ENCODE measurements around the gene FAM53B. TPM values are rescaled to one million over a fixed set of nuclear protein-coding genes. Genes with fewer than 3 reads are reported as not detected.

The FAM53B gene
- total RNA-seq, 1 donor from 2014 or later = 18.5 TPM

DNA sequence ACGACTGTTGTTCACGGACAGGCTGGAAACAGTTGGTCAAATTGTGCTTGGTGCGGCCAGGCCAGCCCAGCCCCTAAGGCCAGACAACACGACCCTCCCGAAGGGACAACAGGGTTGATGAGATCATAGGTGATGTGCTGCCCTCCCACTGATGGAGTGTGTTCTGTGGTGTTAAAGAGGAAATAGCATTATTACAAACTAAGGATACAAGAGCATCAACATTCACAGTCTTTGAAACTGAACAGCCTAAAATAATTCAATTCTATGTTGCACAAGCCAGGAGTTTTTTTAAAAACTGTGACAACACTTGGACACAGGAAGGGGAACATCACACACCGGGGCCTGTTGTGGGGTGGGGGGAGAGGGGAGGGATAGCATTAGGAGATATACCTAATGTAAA lies 87.6 kb downstream of the FAM53B start:
- no peak for DNase-seq (ENCODE audit: low spot score)

DNA sequence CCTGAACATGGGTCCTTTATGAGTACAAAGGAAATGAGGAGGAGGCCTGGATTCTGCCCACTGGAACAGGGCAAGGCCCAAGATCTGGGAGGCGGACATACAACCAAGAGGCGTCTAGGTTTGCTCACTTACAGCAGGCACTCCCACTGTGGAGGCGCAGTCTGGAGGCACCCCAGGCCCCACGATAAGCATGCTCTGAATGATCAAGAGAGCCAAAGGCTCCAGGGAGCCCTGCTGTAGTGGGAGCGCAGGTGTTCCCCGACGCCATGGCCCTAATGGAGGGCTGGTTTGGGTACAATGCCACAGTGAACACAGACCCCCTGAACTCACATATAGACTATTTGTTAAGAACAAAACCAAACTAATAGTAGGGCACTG lies 88.1 kb downstream of the FAM53B start:
- intact Hi-C loops (cut with DNase I) = no loop called here
- no peak for DNase-seq (ENCODE audit: low spot score)

More for the DNA sequence above, 87.6 kb downstream of the FAM53B start:
- intact Hi-C loops (cut with DNase I) = no loop called here

DNA sequence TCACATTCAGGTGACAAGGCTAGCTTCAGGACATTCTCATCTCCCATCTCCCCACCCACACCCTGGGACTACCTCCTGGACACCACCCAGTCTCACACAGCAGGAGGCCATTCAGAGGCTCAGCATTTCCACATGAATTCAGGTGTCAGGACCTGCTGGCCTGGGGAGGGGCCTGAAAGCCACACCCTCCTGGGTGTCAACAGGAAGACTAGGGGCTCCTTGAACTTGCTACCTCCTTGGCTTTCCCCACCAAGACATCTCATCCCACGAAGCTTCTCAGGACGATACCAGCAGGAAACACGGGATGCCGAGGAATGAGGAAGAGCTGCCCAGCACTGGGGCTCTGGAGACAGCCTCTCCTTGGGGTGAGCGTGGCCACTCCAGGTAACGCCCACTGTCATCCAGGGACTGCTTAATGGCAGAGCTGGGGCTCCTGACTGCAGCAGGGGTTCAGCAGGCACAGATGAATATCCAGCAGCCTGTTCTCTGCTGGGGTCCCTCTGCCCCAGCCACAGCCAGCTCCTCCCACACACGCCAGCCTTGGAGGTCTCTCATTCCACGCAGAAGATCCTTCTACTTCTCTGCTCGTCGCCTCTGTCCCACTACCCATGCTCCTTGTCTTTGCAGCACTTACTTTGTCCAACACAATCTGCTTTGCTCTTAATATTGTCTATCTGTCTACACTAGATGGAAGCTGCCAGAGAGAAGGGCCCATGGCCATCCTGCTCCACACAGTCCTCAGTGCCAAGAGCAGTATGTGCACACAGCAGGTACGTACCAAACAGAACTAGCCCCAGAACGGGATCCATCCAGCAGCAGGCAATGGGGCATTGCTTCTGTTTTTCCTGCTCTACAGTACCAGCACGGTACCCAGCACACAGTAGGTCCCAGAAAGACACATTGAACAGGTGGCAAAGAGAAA lies 88.7 kb downstream of the FAM53B start:
- DNase-seq (ENCODE audit: low spot score) = no peak
- intact Hi-C loops (cut with DNase I) = no loop called here

DNA sequence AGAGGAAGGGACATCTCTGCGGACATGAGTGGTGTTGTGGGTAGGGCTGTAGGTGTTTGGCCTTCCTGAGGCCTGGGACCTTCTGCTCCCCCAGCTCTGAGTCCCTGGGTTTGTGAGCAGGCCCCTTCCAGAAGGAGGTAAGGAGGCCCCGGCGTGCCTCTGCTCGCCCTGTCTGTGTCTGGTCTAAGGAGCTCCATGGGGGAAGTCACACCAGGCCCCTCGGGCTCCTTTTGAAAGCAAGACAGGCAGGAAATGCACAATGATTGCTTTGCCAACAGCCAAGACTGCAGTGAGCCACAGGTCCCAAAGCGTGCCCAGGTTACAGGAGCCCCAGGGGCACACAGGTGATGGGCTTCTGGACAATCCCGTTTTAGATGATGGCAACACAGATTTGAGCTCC lies 89.5 kb downstream of the FAM53B start:
- no peak for DNase-seq (ENCODE audit: low spot score)

DNA sequence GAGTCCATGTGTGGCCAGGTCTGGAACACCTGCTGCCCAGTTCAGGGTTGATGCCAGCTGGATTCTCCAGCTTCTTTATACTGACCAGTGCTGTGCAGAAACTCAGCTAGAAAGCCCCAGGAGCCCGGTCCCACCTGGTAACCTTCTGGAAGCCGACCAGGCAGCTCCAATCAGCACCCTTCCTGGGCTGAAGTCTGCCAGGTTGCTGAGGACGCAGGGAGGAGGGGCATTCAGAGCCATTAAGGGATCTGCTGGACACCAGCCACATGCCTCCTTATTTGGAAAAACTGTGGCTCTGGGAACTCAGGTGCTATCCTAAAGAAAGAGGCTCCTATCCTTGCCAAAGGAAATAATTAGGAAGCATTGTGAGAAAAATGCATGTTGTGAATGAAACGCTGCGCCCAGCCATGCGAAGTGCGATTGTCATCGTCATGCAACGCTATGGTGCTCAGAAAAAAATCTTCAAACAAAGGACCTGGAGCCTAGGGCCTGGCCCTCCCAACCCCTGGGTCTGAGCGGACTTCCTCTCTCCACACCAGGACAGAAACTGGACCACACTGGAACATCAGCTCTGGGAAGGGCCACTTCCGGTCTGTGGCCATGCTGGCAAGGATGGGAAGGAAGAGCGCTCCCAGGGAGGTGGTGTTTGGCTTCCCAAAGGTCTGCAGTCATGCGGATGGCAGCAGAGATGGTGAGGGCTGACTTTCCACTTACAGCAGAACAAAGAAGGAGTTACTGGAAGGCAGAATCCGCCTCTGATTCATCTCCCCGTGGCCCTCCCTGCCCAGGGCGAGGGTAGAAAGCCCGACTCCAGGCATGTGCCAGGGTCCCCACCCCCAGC lies 90.1 kb downstream of the FAM53B start:
- intact Hi-C loops (cut with DNase I) = no loop called here
- DNase-seq (ENCODE audit: low spot score) = no peak

More for the DNA sequence above, 89.5 kb downstream of the FAM53B start:
- intact Hi-C loops (cut with DNase I) = no loop called here

DNA sequence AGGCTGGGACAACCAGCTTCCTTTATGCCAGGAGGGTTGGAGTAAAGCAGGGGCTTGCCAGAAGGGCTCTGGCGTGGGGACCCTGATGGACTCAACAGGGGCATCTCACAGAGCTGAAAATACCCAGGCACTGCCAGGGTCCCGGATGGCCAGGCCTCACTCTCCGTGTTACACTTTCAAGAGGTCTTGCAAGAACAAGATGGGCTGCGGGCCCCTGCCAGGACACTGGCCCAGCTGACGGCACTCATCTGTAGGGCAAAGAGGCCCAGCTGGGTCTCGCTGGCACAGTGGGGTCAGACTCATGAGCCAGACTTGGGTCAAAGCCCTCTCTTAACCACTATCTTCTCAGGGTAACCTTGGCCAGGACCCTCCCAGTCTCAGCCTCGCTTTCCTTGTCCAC lies 90.9 kb downstream of the FAM53B start:
- DNase-seq (ENCODE audit: low spot score) = no peak
- intact Hi-C loops (cut with DNase I) = no loop called here

DNA sequence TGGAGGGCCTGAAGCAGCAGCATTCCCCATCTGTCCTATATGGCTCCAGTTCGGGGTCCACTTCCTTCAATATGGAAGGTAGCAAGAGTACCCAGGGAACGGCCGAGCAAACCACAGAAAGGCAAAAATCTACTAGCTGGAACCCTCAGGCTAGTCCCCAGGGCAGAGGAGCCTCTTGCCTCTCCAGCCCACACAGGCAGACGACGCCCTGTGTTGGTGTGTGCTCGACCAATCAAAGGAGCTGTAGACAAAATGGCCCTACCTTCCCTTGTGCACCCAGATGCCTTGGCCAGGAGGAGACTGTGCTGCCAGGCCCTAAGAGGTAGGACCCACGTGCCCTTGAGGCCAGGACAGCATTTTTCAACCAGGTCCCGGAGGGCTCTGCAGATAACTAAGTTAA lies 91.5 kb downstream of the FAM53B start:
- DNase-seq (ENCODE audit: low spot score) = no peak
- intact Hi-C loops (cut with DNase I) = no loop called here

DNA sequence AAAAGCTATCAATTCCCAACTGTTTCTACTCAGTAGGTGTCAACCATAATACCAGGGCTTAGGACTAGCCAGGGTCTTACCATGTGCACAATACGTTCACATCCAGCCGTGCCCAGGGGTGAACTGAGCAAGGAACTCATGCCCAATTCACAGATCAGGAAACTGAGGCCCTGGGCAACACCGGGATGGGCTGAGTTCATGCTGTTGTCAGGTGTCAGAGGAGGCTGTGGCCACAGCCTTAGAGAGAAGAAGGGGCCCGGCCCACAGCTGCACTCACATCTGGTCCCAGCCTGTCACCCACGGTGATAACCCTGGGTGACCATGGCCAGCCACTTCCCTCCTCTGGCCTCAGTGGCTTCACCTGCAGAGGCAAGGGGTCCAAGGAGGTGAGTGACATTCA lies 92.0 kb downstream of the FAM53B start:
- intact Hi-C loops (cut with DNase I) = no loop called here
- no peak for DNase-seq (ENCODE audit: low spot score)

DNA sequence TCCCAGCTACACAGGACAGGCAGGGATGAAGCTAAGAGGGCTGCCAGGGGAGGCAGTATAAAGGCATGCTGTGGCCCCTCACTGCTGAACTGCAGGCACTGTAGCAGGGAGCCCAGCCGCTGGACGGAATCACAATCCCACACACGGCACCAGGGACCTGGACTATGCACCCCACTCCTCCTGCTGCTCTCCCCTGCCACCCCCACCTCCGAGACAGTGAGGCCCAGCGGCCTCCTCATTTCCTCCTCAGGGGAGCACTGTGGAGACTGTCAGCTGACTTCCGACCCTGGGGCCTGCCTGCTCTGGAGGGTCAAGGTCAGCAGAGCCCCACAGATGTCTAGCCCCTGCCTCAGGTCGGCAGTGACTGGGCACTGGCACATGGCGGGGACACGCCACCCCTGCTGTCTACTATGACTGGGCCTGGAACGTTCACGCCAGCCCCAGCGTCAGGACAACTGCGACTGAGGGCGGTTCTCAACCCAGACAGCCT lies 92.7 kb downstream of the FAM53B start:
- DNase-seq (ENCODE audit: low spot score) = no peak
- intact Hi-C loops (cut with DNase I) = no loop called here

DNA sequence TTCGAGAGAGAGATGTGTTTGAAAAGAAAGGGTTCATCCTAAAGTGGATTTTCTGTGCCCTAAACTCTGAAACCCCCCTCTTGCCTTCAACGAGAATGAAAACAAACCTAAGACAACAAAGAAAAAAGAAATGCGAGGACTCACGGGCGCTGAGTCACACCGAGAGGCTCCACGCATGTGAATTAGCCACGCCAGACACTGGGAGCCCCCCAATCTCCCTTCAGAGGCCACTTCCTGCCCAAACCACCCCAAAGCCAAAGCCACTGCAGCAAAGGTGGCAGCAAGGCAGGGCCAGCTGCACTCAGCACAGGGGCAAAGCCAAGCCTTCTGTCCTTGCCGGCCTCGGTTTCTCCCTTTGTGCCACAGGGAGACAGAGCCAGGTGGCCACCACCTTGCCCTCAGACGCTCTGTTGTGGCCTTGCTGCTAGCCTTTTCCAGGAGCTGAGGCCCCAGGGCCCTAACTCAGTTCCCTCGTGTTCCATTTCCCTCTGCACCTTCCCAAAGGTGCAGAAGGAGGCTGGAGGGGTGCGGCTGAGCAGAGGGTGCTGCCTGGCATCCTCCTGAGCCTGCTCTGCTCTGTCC lies 93.3 kb downstream of the FAM53B start:
- intact Hi-C loops (cut with DNase I) = no loop called here
- DNase-seq (ENCODE audit: low spot score) = no peak

DNA sequence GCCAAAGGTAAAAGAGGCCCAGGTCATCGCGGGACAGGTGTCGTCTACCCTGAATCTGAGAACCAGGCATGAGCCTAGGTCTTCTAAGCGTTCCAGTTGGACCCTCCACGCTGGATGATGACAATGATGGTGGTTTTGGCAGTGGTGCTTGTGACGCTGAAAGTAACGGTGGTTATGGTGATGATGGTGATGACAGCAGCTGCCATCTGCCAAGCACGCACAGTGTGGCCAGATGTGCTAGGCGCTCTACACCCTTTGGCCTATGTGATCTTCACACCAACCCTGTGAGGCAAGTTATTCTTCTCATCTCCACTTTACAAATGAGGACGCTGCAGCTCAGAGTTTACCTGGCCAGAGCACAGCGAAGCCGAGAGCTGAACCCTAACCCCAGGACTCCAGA lies 93.9 kb downstream of the FAM53B start:
- intact Hi-C loops (cut with DNase I) = no loop called here
- no peak for DNase-seq (ENCODE audit: low spot score)

DNA sequence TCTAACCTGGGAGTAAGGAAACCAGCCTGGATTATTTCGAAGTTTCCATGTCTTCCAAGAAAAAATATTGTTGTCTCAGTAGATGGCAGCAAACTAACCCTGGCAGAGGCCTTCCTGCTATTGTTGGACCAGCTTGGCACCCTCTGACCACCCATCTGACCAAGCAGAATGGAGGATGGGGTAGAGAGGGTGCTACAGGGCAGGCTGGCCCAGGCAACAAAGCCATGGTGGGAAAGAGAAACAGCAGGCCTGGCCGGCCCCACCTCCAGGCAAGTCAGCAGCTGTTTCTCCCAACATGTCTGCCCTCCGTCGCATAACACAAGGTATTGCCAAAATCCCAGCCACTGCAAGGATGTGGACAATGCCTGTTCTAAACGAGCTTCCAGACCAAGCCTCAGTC lies 95.0 kb downstream of the FAM53B start:
- no peak for DNase-seq (ENCODE audit: low spot score)
- intact Hi-C loops (cut with DNase I) = loop anchor here (5.0 kb wide), 3 partner anchors 38 to 88 kb away; no protein-coding TSS in a partner anchor

DNA sequence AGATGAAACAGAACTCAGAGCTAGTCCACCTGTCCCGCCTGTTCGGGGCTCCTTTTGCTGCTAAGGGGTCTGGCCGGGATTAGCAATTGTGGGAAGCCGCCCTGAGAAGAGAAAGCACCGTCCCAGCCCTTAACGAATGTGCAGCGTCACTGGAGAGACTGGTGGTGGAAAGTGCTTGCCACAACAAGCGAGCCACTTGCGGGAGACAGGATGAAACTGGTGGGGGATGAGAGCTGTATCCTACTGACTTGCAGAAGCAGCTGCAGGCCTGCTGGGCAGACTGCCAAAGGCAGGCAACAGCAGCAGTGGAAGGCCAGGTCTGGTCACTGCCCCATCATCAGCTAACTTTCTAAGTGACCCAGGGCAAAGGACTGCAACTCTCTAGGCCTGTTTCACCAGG lies 95.4 kb downstream of the FAM53B start:
- intact Hi-C loops (cut with DNase I) = loop anchor here (5.0 kb wide), 3 partner anchors 39 to 89 kb away; no protein-coding TSS in a partner anchor
- DNase-seq (ENCODE audit: low spot score) = peak; percentile 91

DNA sequence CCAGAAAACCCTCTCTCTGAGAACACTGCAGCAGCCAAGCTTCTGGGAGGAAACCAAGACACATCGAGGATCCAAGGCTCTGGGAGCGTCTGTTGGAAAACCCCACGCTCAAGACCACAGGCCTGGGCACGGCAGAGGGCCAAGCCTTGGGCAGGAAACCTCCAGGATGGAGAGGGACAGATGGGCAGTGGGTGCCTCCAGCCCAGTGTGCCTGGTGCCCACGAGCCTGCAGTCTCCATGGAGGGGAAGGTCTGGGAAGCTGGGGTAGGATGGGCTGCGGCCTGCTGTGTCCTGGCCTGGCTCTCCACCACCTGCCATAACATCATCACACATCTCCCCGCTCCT lies 96.1 kb downstream of the FAM53B start:
- no peak for DNase-seq (ENCODE audit: low spot score)
- intact Hi-C loops (cut with DNase I) = loop anchor here (5.0 kb wide), 3 partner anchors 39 to 89 kb away; no protein-coding TSS in a partner anchor

DNA sequence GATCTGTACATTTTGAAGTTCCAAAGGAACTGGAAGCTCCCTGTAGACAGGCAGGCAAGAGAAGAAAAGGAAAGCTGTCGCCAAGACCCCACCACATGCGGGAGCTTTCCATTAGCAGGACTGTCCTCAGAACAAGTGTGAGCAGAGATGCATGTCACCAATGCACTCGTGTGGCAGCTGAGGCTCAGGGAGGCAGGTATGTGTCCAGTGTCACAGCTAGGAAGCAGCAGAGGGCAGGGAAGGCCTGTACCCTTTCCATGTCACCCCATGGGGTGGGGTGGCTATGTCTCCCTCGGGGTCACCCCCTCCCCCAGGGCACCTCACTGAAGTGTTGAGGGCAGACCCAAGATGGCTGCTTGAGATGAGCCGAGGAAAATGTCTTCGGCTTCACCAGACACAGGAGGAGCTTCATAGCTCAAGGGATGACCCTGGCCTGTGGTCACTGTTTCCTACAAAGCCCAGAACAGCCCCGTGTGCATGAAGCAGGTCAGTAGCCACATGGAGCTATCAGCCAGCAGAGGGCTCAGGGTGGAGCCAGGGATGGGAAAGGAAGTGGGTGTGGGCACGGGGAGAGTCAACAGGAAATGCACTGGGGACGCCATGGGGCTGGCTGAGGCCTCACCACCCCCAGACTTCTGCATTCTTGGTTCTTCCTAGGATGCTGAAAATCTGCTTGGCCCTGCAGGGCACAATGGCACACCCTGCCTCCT lies 96.6 kb downstream of the FAM53B start:
- intact Hi-C loops (cut with DNase I) = loop anchor here (5.0 kb wide), 3 partner anchors 40 to 90 kb away; no protein-coding TSS in a partner anchor

DNA sequence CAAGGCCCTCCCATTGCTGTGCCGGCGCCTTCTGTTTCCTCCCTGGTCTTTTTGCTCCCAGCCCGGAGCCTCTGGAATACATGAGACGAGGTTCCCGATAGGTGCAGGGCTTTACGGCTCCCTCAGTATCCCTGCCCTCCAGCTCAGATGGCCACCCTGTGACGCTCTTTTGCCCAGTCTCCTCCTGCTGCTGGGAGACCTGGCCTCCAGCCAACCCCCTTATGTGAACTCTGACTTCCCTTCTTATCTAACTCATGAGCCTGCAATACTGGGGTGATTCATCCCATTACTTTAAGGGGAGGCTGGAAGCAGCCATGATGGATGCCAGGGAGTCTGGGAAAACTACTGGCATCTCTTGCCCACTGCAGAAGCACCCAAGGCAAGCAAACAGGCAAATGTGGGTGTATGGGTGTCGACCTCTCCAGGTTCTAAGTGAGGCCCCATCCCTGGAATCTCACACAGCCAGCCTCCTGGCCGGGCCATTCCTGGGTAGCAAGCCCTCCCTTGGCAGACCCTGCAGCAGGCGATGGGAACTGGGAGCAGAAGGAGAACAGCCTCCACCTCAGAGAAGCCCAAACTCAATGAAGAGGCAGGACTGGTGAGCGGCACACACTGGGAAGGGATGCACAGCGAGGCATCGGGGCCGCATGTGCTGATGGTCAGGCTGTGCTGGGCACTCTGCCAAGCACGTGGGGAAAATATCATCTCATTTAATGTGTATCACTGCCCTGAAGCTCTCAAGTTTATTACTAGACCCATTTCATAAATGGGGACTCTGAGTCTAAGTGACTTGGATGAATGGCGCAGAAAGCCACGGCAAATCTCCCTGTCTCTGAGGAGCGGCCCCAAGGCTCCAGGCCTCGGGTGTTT lies 97.5 kb downstream of the FAM53B start:
- DNase-seq (ENCODE audit: low spot score) = peak; percentile 87

More for the DNA sequence above, 96.6 kb downstream of the FAM53B start:
- peak; percentile 94 for DNase-seq (ENCODE audit: low spot score)

DNA sequence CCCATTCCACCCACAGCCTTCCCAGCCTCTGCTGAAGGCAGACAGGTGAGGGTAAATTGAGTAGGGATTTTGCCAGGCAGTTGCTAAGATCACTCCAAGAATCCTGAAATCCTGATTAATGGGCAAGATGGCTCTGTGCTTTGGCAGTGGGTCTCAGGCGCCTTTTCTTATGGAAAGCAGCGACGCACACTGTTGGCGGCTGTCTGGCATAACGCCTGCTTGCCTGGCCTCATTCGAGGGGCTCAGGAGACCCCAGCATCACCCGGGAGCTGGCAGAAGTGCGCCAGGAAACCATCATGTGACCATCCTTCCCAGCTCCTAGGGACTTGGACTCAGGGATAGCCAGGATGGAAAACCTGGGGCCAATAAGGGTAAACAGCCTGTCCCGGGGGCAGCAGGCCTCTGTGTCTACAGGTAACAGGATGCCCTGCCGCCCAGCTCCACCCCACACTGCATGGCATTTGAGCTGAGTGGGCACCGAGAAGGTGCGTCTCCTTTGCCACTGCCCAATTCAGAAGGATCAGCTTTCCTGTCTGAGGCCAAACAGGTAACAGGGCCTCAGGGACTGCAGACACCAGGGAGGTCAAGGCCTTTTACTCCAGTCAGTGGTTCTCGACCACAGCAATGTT lies 98.6 kb downstream of the FAM53B start:
- no peak for DNase-seq (ENCODE audit: low spot score)
- intact Hi-C loops (cut with DNase I) = loop anchor here (5.0 kb wide), 3 partner anchors 42 to 92 kb away; no protein-coding TSS in a partner anchor

More for the DNA sequence above, 97.5 kb downstream of the FAM53B start:
- intact Hi-C loops (cut with DNase I) = loop anchor here (5.0 kb wide), 3 partner anchors 41 to 91 kb away; no protein-coding TSS in a partner anchor

All from cardiac septum (tissue), 1 donor.